GM10266 (cell line): ENCODE data around the gene PAK5.

ENCODE experiments used
- DNase-seq: peaks from one replicate; pipeline ENCODE4 v3.0.0; 2012; ENCODE audit errors: extremely low spot score
- CTCF ChIP-seq: IDR thresholded peaks from 2 replicates; pipeline ENCODE4 v1.5.1; 2012; ENCODE audit warnings: mild to moderate bottlenecking, low read depth; ENCODE audit not compliant: control insufficient read depth, insufficient read depth; ENCODE audit errors: missing control alignments

Gene PAK5

GRCh38 chr20:9829835-9830234, 9.0 kb downstream of the PAK5 start:
- no peak for TF ChIP-seq CTCF
- DNase-seq = no peak

- TF ChIP-seq CTCF = no peak
- DNase-seq = no peak
These were observed 21.2 kb downstream of the PAK5 start for GRCh38 chr20:9817654-9818053.

GRCh38 chr20:9815632-9816031, 23.2 kb downstream of the PAK5 start:
- no peak for DNase-seq
- no peak for TF ChIP-seq CTCF

GRCh38 chr20:9810738-9811137, 28.1 kb downstream of the PAK5 start:
- no peak for DNase-seq
- TF ChIP-seq CTCF = no peak

GRCh38 chr20:9809271-9809670, 29.6 kb downstream of the PAK5 start:
- no peak for DNase-seq
- TF ChIP-seq CTCF = no peak

- no peak for DNase-seq
These were observed 30.7 kb downstream of the PAK5 start for GRCh38 chr20:9808166-9808565.

GRCh38 chr20:9807136-9807535, 31.7 kb downstream of the PAK5 start:
- DNase-seq = no peak

More at GRCh38 chr20:9808166-9808565, 30.7 kb downstream of the PAK5 start:
- no peak for TF ChIP-seq CTCF

More at GRCh38 chr20:9807136-9807535, 31.7 kb downstream of the PAK5 start:
- no peak for TF ChIP-seq CTCF
